GM19035 (cell line): ENCODE data around the gene SARM1.

Experiments
- ATAC-seq: cut with Tn5 transposase; IDR thresholded peaks from one replicate; pipeline ENCODE4 v1.9.1; 2021; ENCODE audit not compliant: unreplicated experiment

SARM1 gene

DNA sequence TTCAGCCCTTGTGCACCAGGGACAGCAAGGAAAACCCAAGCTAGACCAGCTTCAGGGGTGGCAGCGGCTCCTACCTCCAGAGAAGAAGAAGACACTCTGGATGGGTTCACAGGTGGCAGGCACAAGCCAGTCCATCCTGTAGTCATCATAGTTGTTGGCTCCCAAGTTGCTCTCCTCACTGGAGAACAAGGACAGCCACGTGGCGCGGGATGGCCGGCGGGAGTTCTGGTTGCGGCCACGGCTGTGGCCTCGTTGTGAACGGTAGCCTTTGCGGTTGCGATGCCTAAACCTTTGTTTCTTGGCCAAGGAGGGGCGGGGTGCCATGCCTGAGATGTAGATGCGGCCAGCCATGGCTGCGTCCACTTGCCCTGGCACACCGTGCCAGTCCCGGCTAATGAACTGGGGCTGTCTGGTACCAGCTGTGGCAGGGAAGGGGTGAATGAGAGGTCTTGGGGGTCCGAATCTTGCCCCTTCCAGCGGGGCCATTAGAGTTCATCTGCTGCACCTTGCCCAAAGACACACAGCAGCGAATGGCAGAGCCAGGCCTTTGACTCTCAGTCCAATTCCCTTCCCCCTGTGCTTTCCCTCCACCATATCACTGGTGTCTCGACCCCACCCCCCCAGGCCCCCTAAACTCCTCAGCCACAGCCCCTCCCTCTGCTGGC is 3.7 kb upstream of the SARM1 start:
- ATAC-seq, result no peak

GRCh38 chr17:28368306-28368831 is 3.1 kb upstream of the SARM1 start:
- no peak for ATAC-seq

DNA sequence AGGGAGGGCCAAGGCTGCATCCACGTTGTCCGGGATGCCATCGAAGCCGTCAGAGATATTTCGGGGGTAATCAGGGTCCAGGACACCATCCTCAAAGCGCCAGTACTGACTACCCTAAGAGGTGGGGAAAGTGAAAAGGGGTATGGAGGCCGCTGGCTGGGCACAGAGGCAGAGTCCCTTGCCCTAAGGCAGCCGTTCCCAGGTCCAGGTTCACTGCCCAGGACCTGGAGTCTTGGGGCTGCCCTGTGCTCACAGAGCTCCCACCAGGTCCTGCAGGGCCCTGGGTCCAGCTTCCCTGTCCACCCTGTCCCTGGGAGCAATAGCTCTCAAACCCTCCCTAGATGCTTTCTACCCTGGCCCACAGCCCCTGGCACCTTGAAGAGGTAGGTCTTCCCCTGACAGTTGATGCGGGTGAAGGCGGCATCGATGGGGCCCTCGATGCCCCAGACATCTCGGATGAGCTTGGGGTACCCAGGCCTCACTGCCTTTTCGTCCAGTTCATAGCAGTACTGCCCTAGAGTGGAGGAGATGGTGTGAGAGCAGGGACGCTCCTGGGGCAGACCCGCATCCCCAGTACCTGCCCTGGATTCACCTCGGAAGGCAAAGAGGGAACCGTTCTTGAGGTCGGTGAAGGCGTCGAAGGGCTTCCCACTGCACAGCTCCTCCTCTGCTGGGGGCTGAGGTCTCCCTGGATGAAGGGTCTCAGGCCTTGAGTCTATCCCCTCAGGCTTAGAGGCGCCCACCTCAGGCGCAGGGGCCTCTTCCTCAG is 2.4 kb upstream of the SARM1 start:
- ATAC-seq, result no peak

DNA sequence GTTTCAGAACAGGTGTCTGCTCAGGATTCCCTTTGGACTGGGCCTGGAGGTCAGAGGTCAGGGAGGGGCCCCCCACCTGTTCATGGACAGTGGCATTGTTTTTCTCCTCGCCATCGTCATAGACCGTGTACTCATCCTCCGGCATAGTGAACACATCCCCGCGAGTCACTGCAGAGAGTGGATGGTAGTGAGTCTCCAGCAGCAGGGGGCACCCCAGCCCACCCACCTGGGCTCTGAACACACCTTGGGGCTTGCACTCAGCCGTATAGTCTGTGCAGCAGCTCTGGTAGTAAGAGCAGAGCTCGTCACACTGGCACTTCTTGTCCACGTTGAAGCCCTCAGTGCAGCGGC is 1.8 kb upstream of the SARM1 start:
- ATAC-seq, result no peak

GRCh38 chr17:28370035-28370743 is 1.3 kb upstream of the SARM1 start, which contains the start of gene VTN:
TSS of gene VTN (minus strand) at chr17:28370307. CDS start at chr17:28370203, 104 bp downstream.
- ATAC-seq, result no peak

- no peak for ATAC-seq
Measured at GRCh38 chr17:28370744-28371103, 770 bp upstream of the SARM1 start.

- ATAC-seq, result peak; percentile 20
Measured at GRCh38 chr17:28372203-28372944, 880 bp downstream of the SARM1 start.

DNA sequence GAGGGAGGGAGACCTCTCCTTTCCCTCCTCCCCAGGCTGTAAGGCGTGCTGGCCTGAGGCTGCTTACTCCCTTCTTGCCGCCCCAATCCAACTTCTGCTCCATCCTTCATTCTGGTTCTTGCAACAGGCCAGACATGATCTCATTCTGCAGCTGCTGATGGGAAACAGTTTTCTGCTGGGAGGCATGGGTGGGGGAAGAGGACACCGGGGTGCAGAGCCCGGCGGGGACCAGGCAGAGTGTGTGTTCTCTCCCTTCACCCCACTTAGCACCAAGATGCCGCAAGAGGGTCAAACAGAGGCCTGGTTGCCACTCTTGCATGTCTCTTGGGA is 1.4 kb downstream of the SARM1 start:
- ATAC-seq, result no peak

DNA sequence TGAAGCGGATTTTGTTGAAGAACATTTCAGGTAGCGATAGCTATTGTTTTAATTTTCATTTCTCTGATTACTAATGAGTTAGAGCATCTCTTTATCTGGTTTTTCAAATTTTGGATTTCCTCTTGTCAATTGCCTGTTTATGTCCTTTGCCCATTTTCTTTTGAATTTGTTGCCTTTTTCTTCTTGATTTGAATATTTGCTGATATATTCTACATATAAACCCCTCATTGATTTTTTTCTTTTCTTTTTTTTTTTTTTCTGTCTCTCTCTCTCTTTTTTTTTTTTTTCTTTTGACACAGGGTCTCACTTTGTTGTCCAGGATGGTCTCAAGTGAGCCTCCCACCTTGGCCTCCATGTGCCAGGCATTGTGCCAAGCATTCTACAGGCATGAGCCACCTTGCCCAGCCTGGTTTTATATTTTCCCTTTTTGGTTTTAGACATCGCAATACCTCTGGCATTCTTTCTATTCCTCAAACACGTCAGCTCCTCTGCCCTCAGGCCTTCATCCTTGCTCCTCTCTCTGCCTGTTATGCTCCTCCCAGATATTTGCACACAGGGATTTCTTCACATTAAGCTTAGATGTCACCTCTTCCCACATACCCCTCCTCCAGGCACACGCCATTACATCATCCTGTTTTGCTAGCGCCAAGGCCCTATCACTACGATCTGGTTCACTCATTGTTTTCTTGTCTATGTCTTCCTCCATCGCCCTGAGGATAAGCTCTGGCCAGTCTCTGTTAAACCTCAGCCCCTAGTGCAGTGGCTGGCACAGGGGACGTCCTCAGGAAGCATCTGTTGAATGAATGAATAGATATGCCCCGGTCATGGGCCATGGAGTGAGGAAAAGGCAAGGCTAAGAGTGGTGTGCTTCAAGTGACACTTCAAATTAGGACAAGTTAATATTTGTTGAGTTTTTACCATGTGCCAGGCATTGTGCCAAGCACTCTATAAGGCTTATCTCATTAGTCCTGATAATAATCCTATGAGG is 8.6 kb downstream of the SARM1 start:
- no peak for ATAC-seq

- no peak for ATAC-seq
Measured at GRCh38 chr17:28381141-28381825, 9.8 kb downstream of the SARM1 start.

DNA sequence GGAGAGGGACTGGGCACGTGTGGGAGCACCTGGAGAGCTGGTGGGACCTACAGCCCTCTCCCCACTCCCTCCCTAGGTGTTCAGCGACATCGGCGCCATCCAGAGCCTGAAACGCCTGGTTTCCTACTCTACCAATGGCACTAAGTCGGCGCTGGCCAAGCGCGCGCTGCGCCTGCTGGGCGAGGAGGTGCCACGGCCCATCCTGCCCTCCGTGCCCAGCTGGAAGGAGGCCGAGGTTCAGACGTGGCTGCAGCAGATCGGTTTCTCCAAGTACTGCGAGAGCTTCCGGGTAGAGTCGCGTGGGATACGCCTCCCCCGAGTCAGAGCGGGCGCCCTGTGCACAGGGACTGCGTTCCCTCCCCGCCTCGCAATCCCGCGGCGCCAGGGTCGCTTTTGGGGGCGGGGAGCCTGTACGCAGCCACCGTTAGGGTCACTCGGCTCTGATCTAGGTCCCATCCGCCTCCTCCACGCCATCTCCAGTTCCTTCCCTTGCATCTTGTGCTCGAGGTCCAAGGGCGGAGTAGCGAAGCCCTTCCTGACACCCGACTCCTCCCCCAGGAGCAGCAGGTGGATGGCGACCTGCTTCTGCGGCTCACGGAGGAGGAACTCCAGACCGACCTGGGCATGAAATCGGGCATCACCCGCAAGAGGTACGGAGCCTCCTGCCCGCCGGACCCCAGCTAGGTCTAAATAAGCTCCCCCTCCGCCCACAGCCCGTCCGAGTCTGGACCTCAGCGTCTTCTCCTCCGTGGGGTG is 13.0 kb downstream of the SARM1 start:
- no peak for ATAC-seq

GRCh38 chr17:28385037-28385400 is 13.5 kb downstream of the SARM1 start:
- ATAC-seq, result no peak

DNA sequence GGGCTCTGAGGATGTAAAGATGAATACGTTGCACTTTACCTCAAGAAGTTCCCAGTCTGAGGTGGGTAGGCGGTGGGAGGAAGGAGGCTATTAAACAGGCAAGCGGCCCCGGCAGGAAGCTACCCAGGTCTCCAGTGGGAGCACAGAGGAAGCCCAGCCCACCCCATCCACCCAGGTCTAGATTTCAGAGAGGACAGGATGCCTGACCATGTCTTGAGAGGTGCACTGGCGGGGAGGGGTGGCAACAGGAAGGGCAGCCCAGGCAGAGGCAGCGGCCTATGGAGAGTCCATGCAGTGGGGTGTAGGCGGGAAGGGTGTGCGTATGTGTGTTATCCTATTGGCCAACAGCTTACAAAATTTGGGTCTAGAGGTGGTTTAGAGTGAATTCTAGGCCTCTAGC is 13.9 kb downstream of the SARM1 start:
- no peak for ATAC-seq

GRCh38 chr17:28386391-28386790 is 14.9 kb downstream of the SARM1 start:
- no peak for ATAC-seq

- ATAC-seq, result no peak
Measured at GRCh38 chr17:28388106-28388505, 16.6 kb downstream of the SARM1 start.

DNA sequence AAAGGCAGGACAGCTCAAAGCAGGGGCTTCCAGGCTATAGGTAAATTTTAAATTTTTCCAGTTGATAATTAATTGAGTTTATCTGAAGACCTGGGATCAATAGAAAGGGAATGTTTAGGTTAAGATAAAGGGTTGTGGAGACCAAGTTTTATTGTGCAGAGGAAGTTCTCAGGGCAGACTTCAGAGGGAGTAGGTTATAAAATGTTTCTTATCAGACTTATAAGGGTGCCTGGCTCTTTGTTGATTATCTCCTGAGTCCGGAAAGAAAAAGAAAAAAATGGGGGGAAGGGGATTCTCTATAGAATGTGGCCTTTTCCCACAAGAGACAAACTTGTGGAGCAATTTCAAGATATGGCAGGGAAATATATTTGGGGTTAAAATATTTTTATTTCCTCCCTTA is 18.6 kb downstream of the SARM1 start:
- no peak for ATAC-seq

DNA sequence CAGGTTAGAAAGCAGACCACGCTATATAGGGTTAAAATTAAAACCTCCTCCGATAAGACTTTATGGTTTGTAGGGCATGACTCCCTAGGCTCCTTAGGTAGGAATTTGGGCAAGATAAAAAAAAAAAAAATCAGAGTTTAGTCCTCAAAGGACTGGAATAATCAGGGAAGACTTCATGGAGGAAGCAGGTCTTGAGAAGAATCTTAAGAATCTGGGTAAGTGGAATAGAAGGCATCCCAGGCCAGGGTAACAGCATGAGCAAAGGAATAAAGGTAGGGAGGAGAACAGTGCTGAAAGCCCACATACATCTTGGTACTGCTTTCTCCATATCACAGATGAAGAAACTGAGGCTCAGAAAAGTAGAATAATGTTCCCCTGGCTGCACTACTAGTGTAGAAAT is 19.1 kb downstream of the SARM1 start:
- ATAC-seq, result no peak

- ATAC-seq, result no peak
Measured at GRCh38 chr17:28390984-28391383, 19.5 kb downstream of the SARM1 start.

- ATAC-seq, result no peak
Measured at GRCh38 chr17:28391401-28391800, 19.9 kb downstream of the SARM1 start.
